ENCODE measurements around the gene VAX1. TPM values are rescaled to one million over a fixed set of nuclear protein-coding genes. Genes with fewer than 3 reads are reported as not detected.

VAX1 gene
- total RNA-seq, 1 experiment from 2014 or later: not detected

Other genes with a start within 250 kb of the VAX1 start
- 3.4 and 3.6 TPM in 2 replicates for gene SHTN1, start 133.1 kb downstream of the VAX1 start, total RNA-seq (2014; rRNA removed; shearing (Covaris generic))
- not detected in 2 replicates for gene KCNK18, start 59.2 kb upstream of the VAX1 start, total RNA-seq (2014; rRNA removed; shearing (Covaris generic))
- gene SLC18A2, start 102.8 kb upstream of the VAX1 start, total RNA-seq (2014; rRNA removed; shearing (Covaris generic)): not detected in 2 replicates
- gene PDZD8, start 237.2 kb upstream of the VAX1 start, total RNA-seq (2014; rRNA removed; shearing (Covaris generic)): 8.5 and 11.9 TPM in 2 replicates